OCI-LY7 (cell line): ENCODE measurements around the gene EIF4G1.

ENCODE experiments used
- CTCF ChIP-seq: fragments of 200-600 bp; sonication (generic); conservative IDR thresholded peaks from 2 replicates; pipeline ENCODE4 v1.5.1; 2014; ENCODE audit warnings: mild to moderate bottlenecking, antibody characterized with exemption, low read length, moderate library complexity, mixed read lengths
- EZH2phosphoT487 ChIP-seq: fragments of 200-600 bp; sonication (generic); IDR thresholded peaks from 2 replicates; pipeline ENCODE4 v1.6.1; 2018; ENCODE audit warnings: low read depth, borderline replicate concordance, mild to moderate bottlenecking, mixed run types, antibody characterized with exemption, low read length, moderate library complexity, mixed read lengths

GRCh38 chr3:184306341-184306972 lies 7.9 kb upstream of the EIF4G1 start:
- TF ChIP-seq CTCF = no peak
- no peak for TF ChIP-seq EZH2phosphoT487
